GM12865 (cell line): ENCODE results near the gene RALGPS1.

ENCODE experiments used
- DNase-seq: peaks from one replicate; pipeline ENCODE4 v3.0.0; 2010; ENCODE audit warnings: low read depth
- H3K4me3 ChIP-seq: 2 replicates; pipeline ENCODE4 v1.5.1; 2011; ENCODE audit warnings: mild to moderate bottlenecking, low read depth, low read length, control low read depth
- TF ChIP-seq, protein P1 (sequence below): IDR thresholded peaks from 2 replicates; pipeline ENCODE4 v1.5.1; 2011; ENCODE audit warnings: low read length, control low read depth, low read depth, inconsistent platforms; ENCODE audit not compliant: insufficient read depth; ENCODE audit errors: missing control alignments

RALGPS1 gene

DNA sequence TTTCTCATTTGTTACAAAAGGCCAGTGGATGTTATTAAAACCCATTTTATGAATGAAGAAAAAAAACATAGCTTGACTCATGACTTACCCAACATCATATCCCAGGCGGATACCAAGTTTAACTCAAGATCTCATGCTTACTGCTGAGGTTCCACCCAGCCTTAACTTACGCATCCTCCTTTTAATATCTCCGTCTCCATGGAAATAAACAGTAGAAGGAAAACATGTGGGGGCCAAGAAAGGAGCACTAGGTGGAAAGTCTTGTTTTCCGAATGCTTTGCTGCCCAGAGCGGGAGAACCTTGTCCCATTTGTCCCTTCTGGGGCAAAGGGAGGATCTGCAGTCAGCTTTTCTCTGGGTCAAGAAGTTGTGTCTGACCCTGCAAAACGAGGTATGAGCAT lies 163.8 kb downstream of the RALGPS1 start:
- TF ChIP-seq, protein P1, sequence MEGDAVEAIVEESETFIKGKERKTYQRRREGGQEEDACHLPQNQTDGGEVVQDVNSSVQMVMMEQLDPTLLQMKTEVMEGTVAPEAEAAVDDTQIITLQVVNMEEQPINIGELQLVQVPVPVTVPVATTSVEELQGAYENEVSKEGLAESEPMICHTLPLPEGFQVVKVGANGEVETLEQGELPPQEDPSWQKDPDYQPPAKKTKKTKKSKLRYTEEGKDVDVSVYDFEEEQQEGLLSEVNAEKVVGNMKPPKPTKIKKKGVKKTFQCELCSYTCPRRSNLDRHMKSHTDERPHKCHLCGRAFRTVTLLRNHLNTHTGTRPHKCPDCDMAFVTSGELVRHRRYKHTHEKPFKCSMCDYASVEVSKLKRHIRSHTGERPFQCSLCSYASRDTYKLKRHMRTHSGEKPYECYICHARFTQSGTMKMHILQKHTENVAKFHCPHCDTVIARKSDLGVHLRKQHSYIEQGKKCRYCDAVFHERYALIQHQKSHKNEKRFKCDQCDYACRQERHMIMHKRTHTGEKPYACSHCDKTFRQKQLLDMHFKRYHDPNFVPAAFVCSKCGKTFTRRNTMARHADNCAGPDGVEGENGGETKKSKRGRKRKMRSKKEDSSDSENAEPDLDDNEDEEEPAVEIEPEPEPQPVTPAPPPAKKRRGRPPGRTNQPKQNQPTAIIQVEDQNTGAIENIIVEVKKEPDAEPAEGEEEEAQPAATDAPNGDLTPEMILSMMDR = no peak
- H3K4me3 ChIP-seq = no peak overlapping the region
- DNase-seq = no peak

DNA sequence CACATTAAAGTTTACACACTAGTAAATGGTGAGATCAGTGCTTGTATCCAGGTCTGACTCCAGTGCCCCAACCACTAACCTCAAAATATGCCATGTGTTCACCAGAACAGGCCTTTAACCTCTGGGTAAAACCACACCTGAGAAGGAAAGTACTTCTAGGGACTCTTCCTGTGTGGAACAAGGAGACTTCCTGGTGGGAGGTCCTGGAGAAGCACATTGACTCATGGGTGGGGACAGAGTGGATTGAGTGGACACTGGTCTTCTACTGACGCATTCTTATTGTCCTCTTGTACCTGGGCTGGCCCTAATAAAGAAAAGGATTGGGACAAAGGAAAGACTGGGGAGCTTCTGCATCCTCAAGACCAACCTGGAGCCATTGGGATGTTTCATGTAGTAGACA lies 164.4 kb downstream of the RALGPS1 start:
- TF ChIP-seq, protein P1 = no peak
- H3K4me3 ChIP-seq = no peak overlapping the region
- DNase-seq = no peak

DNA sequence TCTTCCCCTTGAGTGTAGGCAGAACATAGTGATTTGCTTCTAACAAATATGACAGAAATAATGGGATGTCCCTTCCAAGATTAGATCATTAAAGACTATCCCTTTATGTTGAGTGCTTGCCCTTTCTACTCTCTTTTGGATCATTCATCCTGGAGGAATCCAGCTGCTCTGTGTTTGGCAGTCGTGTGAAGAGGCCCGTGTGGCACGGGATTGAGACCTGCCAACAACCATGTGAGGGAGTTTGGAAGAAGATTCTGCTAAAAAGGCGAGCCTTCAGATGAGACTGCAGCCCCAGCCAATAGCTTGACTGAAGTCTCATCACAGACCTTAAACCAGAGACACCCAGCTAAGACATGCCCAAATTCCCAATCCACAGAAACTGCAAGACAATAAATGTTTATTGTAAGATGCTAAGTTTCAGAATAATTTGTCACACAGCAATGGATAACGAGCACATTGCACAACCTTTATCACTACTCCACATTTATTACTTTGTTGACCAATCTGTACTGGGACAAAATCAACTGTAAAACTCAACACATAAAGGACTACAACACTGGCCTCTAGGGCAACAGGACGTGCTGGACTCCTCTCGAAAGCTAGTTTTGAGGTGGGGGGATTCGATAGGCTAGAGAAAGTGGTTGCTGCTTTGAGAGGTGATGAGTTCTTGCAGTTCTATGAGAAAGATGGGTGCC lies 165.0 kb downstream of the RALGPS1 start:
- no peak for DNase-seq
- TF ChIP-seq, protein P1 = no peak

DNA sequence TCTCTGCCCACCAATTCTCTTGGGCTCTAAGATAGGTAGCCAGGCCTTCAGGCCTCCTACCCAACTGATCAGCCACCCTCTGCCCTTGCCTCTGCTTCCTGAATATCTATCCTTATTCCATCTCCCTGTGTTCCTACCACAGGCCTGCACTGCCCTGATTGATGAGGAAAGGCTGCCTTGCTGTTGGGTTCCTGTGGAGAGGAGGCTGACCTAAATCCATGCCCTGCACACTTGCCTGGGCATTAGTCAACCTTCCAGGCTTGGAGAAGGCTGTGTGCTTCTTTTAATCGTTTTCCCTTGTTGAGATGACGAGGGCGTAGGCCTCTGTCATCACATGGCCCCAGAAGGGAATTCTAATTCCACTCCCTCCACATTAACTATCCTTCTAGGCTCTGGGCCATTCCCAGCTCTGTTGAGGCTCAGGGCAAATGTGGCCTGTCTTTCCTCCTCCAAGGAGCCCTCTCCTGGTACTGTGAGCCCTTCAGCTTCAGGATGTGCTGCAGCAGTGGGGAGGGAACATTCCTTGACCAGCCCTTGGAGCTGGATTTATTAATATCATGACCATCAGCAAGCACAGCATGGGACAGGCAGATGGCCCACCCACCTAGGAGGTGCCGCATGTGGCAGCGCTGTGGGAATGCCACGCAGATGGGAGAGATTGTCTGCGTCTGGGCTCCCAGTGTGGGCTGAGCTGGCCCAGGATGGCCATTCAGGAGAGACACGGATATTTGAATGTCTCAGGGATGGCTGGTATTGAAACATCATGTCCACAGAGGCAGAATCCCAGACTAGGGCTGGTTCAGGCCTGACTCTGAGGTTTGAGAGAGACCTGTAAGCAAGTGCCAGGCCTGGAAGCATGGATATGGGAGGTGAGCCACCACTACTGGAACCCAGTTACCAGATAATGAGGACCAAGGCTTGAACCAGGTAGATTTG lies 166.9 kb downstream of the RALGPS1 start:
- H3K4me3 ChIP-seq = no peak overlapping the region
- TF ChIP-seq, protein P1 = no peak
- DNase-seq = no peak

More for the DNA sequence above, 165.0 kb downstream of the RALGPS1 start:
- no peak overlapping the region for H3K4me3 ChIP-seq

DNA sequence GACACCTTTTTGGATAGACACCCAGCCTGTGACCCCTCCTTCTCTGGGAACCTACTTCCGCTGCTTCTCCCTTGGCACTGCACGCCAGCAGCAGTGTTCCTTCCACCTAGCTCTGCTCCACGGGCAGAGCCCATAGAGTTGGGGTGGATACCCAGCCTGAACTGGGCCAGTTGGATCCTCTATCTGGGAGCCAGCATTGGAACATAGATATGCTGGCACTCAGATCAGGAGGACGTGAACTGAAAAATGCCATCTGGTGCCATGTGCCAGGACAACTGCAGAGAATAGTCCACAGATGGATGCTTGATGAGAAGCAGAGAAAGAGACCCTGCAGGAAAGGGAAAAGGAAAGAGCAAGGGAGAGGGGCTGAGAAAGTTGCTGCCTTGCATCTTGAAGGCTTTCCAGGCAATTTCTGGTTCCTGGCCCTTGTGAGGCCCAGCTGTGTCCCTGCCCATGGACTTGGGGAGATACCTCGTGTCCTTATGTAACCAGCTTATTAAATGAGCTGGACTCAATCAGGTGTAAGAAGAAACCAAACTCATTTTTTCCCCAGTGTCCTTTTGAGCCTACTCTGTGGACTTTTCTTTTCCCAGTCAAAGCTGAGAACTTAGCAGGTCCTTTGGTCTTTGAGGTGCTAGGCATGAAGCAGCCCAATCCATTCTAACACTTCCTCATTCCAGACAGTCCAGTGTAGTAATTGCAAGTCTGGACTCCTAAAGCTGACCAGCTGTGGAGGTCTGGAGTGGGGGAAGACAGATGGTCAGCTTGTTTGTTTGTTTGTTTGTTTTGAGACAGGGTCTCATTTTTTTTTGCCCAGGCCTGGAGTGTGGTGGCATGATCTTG lies 168.8 kb downstream of the RALGPS1 start:
- no peak overlapping the region for H3K4me3 ChIP-seq
- no peak for DNase-seq
- TF ChIP-seq, protein P1 = no peak

DNA sequence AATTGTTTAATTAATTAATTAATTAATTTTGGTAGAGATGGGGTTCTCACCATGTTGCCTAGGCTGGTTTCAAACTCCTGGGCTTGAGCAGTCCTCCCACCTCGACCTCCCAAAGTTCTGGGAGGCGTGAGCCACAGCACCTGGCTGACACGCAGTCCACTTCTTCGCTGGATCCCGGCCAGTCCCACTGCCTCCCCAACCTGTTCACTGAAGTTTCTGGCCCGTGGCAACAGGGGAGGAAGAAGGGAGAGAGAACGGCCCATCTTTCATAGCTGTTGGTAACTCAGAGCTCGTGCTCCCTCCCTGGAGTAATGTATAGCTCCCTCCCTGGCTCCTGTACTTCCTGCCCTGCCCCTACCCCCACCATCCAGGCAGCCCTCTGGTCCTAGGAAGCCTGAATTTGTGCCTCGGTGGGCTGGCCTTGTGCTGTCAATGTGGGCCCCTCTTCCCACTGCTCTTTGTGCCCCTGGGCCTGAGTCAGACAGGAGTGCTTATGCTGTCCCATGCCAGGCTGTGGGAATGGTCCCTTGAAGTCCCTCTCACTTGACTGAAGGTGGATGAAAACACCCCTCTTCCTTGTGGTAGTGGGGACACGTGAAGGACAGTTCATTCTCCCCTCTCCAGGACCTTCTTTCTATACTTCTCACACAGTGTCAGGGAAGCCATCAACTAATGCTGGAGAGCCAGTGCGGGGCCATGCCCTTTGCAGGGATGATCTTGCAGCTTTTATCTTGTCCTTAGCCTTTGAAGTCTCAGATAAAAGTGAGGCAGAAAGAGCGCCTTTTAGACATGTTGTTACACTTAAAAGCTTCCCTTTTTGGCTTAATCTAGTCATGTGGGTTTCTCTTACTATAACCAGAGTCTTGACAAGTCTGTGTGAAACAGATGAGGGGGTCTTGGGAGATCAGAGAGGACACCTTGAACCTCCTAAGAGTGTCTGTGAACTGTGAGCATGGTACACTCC lies 169.8 kb downstream of the RALGPS1 start:
- H3K4me3 ChIP-seq = no peak overlapping the region
- DNase-seq = peak; percentile 27
- TF ChIP-seq, protein P1 = no peak
